ENCODE data around the gene PDZD4.

Gene PDZD4

GRCh38 chrX:153829799-153830639 lies at the start of gene PDZD4:
Gene PDZD4, minus strand, starts transcription at chrX:153830544. Its CDS starts 246 bp downstream, at chrX:153830298.
- DNase-seq: no peak

- no peak for DNase-seq
These were observed 49.5 kb upstream of the PDZD4 start for GRCh38 chrX:153879741-153880439.

- no peak for DNase-seq
These were observed 48.8 kb upstream of the PDZD4 start for GRCh38 chrX:153878969-153879653.

GRCh38 chrX:153878345-153878744 lies 48.0 kb upstream of the PDZD4 start:
- DNase-seq: no peak

GRCh38 chrX:153877571-153878261 lies 47.4 kb upstream of the PDZD4 start:
- no peak for DNase-seq

GRCh38 chrX:153876112-153876491 lies 45.8 kb upstream of the PDZD4 start:
- DNase-seq: no peak

GRCh38 chrX:153875391-153876111 lies 45.2 kb upstream of the PDZD4 start:
- DNase-seq: peak; percentile 82

GRCh38 chrX:153874366-153875125 lies 44.2 kb upstream of the PDZD4 start:
- DNase-seq: no peak

GRCh38 chrX:153874085-153874365 lies 43.7 kb upstream of the PDZD4 start:
- DNase-seq: no peak

GRCh38 chrX:153873282-153874084 lies 43.1 kb upstream of the PDZD4 start:
- no peak for DNase-seq

- DNase-seq: no peak
These were observed 41.9 kb upstream of the PDZD4 start for GRCh38 chrX:153871946-153872878.

- DNase-seq: no peak
These were observed 41.1 kb upstream of the PDZD4 start for GRCh38 chrX:153871451-153871850.

GRCh38 chrX:153870791-153871360 lies 40.5 kb upstream of the PDZD4 start:
- peak; percentile 12 for DNase-seq

- DNase-seq: no peak
These were observed 39.9 kb upstream of the PDZD4 start for GRCh38 chrX:153870288-153870690.

- no peak for DNase-seq
These were observed 39.3 kb upstream of the PDZD4 start for GRCh38 chrX:153869473-153870287.

GRCh38 chrX:153868576-153869472 lies 38.5 kb upstream of the PDZD4 start:
- no peak for DNase-seq

- DNase-seq: no peak
These were observed 37.3 kb upstream of the PDZD4 start for GRCh38 chrX:153867671-153868070.

Data from OCI-M1 (cell line).